WTC11 (cell line): ENCODE data around the gene ZNF75A. TPM values are rescaled to one million over a fixed set of nuclear protein-coding genes. Genes with fewer than 3 reads are reported as not detected.

ENCODE experiments used
- CBFB ChIP-seq: sonication (generic); formaldehyde crosslinking; IDR thresholded peaks from 2 replicates; pipeline ENCODE4 v1.8.1; 2022; ENCODE audit warnings: mild to moderate bottlenecking, low read depth, missing genetic modification reagents
- CREB1 ChIP-seq: sonication (generic); formaldehyde crosslinking; IDR thresholded peaks from 2 replicates; pipeline ENCODE4 v1.8.0; 2023; ENCODE audit warnings: mild to moderate bottlenecking, missing genetic modification reagents
- CREM ChIP-seq: sonication (generic); formaldehyde crosslinking; IDR thresholded peaks from 2 replicates; pipeline ENCODE4 v1.8.1; 2022; ENCODE audit warnings: mild to moderate bottlenecking, missing genetic modification reagents, moderate library complexity
- ELF4 ChIP-seq: sonication (generic); formaldehyde crosslinking; IDR thresholded peaks from 2 replicates; pipeline ENCODE4 v1.8.1; 2022; ENCODE audit warnings: low read depth, mild to moderate bottlenecking, moderate library complexity, missing genetic modification reagents
- ESRRA ChIP-seq: sonication (generic); formaldehyde crosslinking; IDR thresholded peaks from 2 replicates; pipeline ENCODE4 v1.8.1; 2022; ENCODE audit warnings: mild to moderate bottlenecking, missing genetic modification reagents, borderline replicate concordance
- FOXK1 ChIP-seq: sonication (generic); formaldehyde crosslinking; IDR thresholded peaks from 2 replicates; pipeline ENCODE4 v1.8.0; 2022; ENCODE audit warnings: mild to moderate bottlenecking, moderate library complexity, missing genetic modification reagents
- GRHL2 ChIP-seq: fragments of 250-450 bp; sonication (Bioruptor Pico); IDR thresholded peaks from 2 replicates; pipeline ENCODE4 v1.8.0; 2022; ENCODE audit warnings: mild to moderate bottlenecking, moderate library complexity; ENCODE audit not compliant: insufficient replicate concordance, severe bottlenecking
- GTF2I ChIP-seq: fragments of 250-450 bp; sonication (Bioruptor Pico); conservative IDR thresholded peaks from 2 replicates; pipeline ENCODE4 v1.4.0; 2021; ENCODE audit warnings: mild to moderate bottlenecking
- HMGA2 ChIP-seq: fragments of 250-450 bp; sonication (Bioruptor Pico); IDR thresholded peaks from 2 replicates; pipeline ENCODE4 v1.4.0; 2021; ENCODE audit warnings: mild to moderate bottlenecking, moderate library complexity
- JAZF1 ChIP-seq: fragments of 250-450 bp; sonication (Bioruptor Pico); IDR thresholded peaks from 2 replicates; pipeline ENCODE4 v1.9.0; 2021; ENCODE audit warnings: moderate library complexity, mild to moderate bottlenecking, inconsistent platforms
- JUN ChIP-seq: sonication (generic); formaldehyde crosslinking; IDR thresholded peaks from 2 replicates; pipeline ENCODE4 v1.8.0; 2023; ENCODE audit warnings: mild to moderate bottlenecking, missing genetic modification reagents
- MYBL2 ChIP-seq: sonication (generic); formaldehyde crosslinking; IDR thresholded peaks from 2 replicates; pipeline ENCODE4 v1.8.1; 2023; ENCODE audit warnings: mild to moderate bottlenecking, moderate library complexity, missing genetic modification reagents
- NFE2L1 ChIP-seq: sonication (generic); formaldehyde crosslinking; IDR thresholded peaks from 2 replicates; pipeline ENCODE4 v1.8.1; 2023; ENCODE audit warnings: missing genetic modification reagents
- NFYB ChIP-seq: sonication (generic); formaldehyde crosslinking; conservative IDR thresholded peaks from 2 replicates; pipeline ENCODE4 v1.8.0; 2022; ENCODE audit warnings: low read depth, missing genetic modification reagents
- NR2C2 ChIP-seq: sonication (generic); formaldehyde crosslinking; IDR thresholded peaks from 2 replicates; pipeline ENCODE4 v1.8.0; 2022; ENCODE audit warnings: mild to moderate bottlenecking, missing genetic modification reagents
- PRRX2 ChIP-seq: fragments of 250-450 bp; sonication (Bioruptor Pico); IDR thresholded peaks from 2 replicates; pipeline ENCODE4 v1.8.0; 2021; ENCODE audit warnings: mild to moderate bottlenecking
- SMAD3 ChIP-seq: sonication (generic); formaldehyde crosslinking; IDR thresholded peaks from 2 replicates; pipeline ENCODE4 v1.8.0; 2022; ENCODE audit warnings: missing genetic modification reagents, mild to moderate bottlenecking, borderline replicate concordance
- SMAD4 ChIP-seq: sonication (generic); formaldehyde crosslinking; IDR thresholded peaks from 2 replicates; pipeline ENCODE4 v1.8.0; 2022; ENCODE audit warnings: mild to moderate bottlenecking, missing genetic modification reagents
- SOX15 ChIP-seq: fragments of 250-450 bp; sonication (Bioruptor Pico); IDR thresholded peaks from 2 replicates; pipeline ENCODE4 v1.9.0; 2021; ENCODE audit warnings: mild to moderate bottlenecking
- TEAD4 ChIP-seq: sonication (generic); formaldehyde crosslinking; IDR thresholded peaks from 2 replicates; pipeline ENCODE4 v1.8.0; 2022; ENCODE audit warnings: mild to moderate bottlenecking, missing genetic modification reagents
- ZNF121 ChIP-seq: sonication (generic); formaldehyde crosslinking; IDR thresholded peaks from 2 replicates; pipeline ENCODE4 v1.8.0; 2023; ENCODE audit warnings: missing genetic modification reagents
- ZNF138 ChIP-seq: sonication (generic); formaldehyde crosslinking; conservative IDR thresholded peaks from 2 replicates; pipeline ENCODE4 v1.8.1; 2022; ENCODE audit warnings: mild to moderate bottlenecking, moderate library complexity, missing genetic modification reagents
- ZNF219 ChIP-seq: sonication (generic); formaldehyde crosslinking; IDR thresholded peaks from 2 replicates; pipeline ENCODE4 v1.8.0; 2023; ENCODE audit warnings: missing genetic modification reagents, mild to moderate bottlenecking, borderline replicate concordance
- ZNF263 ChIP-seq: sonication (generic); formaldehyde crosslinking; IDR thresholded peaks from 2 replicates; pipeline ENCODE4 v1.8.1; 2022; ENCODE audit warnings: low read depth, mild to moderate bottlenecking, moderate library complexity, missing genetic modification reagents
- ZNF396 ChIP-seq: fragments of 250-450 bp; sonication (Bioruptor Pico); IDR thresholded peaks from 2 replicates; pipeline ENCODE4 v1.8.0; 2021; ENCODE audit warnings: mild to moderate bottlenecking, moderate library complexity, borderline replicate concordance
- ZNF423 ChIP-seq: fragments of 250-450 bp; sonication (Bioruptor Pico); IDR thresholded peaks from 2 replicates; pipeline ENCODE4 v2.1.2; 2022; ENCODE audit warnings: mild to moderate bottlenecking, moderate library complexity
- total RNA-seq: library from RNA; stranded (reverse); gene quantifications from 3 replicates; pipeline ENCODE4 v1.2.3, GENCODE V29; 2021
- TF ChIP-seq, protein P1 (sequence below): sonication (generic); formaldehyde crosslinking; IDR thresholded peaks from 2 replicates; pipeline ENCODE4 v1.8.1; 2022; ENCODE audit warnings: low read depth, mild to moderate bottlenecking, moderate library complexity, missing genetic modification reagents, borderline replicate concordance
- TF ChIP-seq, protein P2 (sequence below): sonication (generic); formaldehyde crosslinking; IDR thresholded peaks from 2 replicates; pipeline ENCODE4 v1.8.0; 2022; ENCODE audit warnings: mild to moderate bottlenecking, missing genetic modification reagents
- TF ChIP-seq, protein P3 (sequence below): sonication (generic); formaldehyde crosslinking; conservative IDR thresholded peaks from 2 replicates; pipeline ENCODE4 v1.8.1; 2022; ENCODE audit warnings: mild to moderate bottlenecking, missing genetic modification reagents
- TF ChIP-seq, protein P4 (sequence below): fragments of 250-450 bp; sonication (Bioruptor Pico); conservative IDR thresholded peaks from 2 replicates; pipeline ENCODE4 v1.9.0; 2021; ENCODE audit warnings: mild to moderate bottlenecking
- TF ChIP-seq, protein P5 (sequence below): sonication (generic); formaldehyde crosslinking; IDR thresholded peaks from 2 replicates; pipeline ENCODE4 v1.8.1; 2022; ENCODE audit warnings: mild to moderate bottlenecking, moderate library complexity, missing genetic modification reagents
- TF ChIP-seq, protein P6 (sequence below): sonication (generic); formaldehyde crosslinking; IDR thresholded peaks from 2 replicates; pipeline ENCODE4 v1.8.1; 2023; ENCODE audit warnings: mild to moderate bottlenecking, moderate library complexity, missing genetic modification reagents
- TF ChIP-seq, protein P7 (sequence below): sonication (generic); formaldehyde crosslinking; IDR thresholded peaks from 2 replicates; pipeline ENCODE4 v1.8.1; 2022; ENCODE audit warnings: mild to moderate bottlenecking, missing genetic modification reagents, moderate library complexity, borderline replicate concordance

Gene ZNF75A
- total RNA-seq, 1 experiment from 2014 or later: 31.5 TPM

DNA sequence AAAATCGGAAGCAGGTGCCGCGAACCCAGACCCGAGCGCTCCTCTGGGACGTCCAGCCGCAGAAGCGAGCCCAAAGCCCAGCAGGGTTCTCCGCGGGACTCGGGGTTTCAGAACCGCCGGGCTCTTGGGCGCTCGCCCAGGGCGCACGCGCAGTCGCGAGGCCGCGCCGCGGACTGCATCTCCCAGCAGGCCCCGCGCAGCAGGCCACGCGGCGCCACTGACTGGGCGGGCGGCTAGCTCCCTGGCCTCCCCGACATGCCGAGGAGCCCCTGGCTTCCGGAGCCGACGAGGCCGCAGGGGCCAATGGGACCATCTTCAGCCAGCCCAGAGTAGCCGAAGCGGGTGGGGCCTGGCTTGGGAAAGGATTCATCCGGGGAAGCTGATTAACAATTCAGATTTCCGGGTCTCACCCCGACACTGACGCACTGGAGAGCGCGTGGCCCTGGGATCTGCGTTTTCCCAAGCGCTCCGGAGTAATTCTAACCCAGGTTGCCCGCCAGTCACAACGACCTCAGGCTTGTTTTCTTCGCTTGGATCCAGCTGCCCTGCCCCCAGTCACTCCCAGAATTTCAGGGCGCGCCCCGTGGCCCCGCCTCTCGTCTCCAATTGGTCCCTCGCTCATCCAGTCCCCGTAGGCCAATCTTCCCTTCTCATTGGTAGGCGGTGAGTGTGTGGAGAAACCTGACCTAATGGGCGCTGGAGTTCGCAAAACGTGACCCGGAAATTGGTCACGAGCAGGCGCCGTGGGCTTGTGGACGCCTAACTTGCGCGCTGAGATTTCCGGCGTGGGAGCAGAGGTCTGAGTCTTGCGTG, 22.4 kb upstream of the ZNF75A start, which contains the start of gene ZNF263 (continued):
- TF ChIP-seq ZNF423 (no peak), FOXK1 (CRISPR knock-in tag) (peak; percentile 39; the same call in 1 of the 2 replicates), ZNF138 (CRISPR knock-in tag) (no peak), NR2C2 (CRISPR knock-in tag) (no peak; the same call in 1 of the 2 replicates), MYBL2 (CRISPR knock-in tag) (no peak), TEAD4 (CRISPR knock-in tag) (no peak), JUN (CRISPR knock-in tag) (peak; percentile 53; the same call in 1 of the 2 replicates), ZNF121 (CRISPR knock-in tag) (no peak), NFE2L1 (CRISPR knock-in tag) (no peak), CREB1 (CRISPR knock-in tag) (0 out of 2 replicates have a peak, but pooled peaks have one; percentile 62), ZNF396 (no peak), ELF4 (CRISPR knock-in tag) (no peak), ZNF263 (peak; percentile 28; the same call in 1 of the 2 replicates), SMAD4 (CRISPR knock-in tag) (no peak), SMAD3 (0 out of 2 replicates have a peak, but pooled peaks have one; percentile 44), PRRX2 (no peak), GRHL2 (CRISPR knock-in tag) (no peak), HMGA2 (no peak), CREM (CRISPR knock-in tag) (peak; percentile 94; the same call in 1 of the 2 replicates), CBFB (CRISPR knock-in tag) (no peak), NFYB (CRISPR knock-in tag) (peak; percentile 78), ZNF219 (CRISPR knock-in tag) (0 out of 2 replicates have a peak, but pooled peaks have one; percentile 20), JAZF1 (CRISPR knock-in tag) (no peak), ESRRA (CRISPR knock-in tag) (peak; percentile 49; the same call in 1 of the 2 replicates), GTF2I (CRISPR knock-in tag) (no peak), SOX15 (no peak)
- TF ChIP-seq, protein P1, sequence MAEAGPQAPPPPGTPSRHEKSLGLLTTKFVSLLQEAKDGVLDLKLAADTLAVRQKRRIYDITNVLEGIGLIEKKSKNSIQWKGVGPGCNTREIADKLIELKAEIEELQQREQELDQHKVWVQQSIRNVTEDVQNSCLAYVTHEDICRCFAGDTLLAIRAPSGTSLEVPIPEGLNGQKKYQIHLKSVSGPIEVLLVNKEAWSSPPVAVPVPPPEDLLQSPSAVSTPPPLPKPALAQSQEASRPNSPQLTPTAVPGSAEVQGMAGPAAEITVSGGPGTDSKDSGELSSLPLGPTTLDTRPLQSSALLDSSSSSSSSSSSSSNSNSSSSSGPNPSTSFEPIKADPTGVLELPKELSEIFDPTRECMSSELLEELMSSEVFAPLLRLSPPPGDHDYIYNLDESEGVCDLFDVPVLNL: no peak
- TF ChIP-seq, protein P2, sequence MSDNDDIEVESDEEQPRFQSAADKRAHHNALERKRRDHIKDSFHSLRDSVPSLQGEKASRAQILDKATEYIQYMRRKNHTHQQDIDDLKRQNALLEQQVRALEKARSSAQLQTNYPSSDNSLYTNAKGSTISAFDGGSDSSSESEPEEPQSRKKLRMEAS: peak; percentile 88
- TF ChIP-seq, protein P3, sequence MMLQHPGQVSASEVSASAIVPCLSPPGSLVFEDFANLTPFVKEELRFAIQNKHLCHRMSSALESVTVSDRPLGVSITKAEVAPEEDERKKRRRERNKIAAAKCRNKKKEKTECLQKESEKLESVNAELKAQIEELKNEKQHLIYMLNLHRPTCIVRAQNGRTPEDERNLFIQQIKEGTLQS: no peak
- TF ChIP-seq, protein P4, sequence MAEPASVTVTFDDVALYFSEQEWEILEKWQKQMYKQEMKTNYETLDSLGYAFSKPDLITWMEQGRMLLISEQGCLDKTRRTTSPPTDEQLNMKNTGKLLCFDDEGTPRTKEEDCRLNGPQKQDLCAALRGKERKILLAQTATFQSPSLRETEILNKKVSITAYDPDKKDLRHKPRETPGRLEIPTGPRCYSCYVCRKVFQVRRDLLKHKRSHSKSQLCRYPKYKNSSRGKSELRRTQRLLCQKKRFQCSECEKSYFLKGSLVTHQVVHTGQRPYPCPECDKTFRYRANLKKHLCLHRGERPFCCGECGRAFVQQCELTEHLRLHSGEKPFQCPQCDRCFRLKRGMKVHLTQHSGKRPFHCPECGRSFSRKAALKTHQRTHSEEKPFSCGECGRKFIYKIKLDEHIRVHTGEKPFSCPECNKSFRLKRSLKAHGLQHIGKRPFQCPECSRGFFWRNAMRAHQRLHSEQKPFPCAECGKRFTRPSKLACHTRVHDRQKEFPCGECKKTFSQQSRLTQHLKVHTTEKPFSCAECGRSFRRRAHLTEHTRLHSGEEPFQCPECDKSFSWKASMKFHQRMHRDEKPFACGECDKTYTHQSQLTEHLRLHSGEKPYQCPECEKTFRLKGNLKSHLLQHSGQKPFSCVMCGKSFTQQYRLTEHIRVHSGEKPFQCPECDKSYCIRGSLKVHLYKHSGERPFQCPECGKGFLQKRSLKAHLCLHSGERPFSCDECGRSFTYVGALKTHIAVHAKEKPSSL (CRISPR knock-in tag): no peak
- TF ChIP-seq, protein P5, sequence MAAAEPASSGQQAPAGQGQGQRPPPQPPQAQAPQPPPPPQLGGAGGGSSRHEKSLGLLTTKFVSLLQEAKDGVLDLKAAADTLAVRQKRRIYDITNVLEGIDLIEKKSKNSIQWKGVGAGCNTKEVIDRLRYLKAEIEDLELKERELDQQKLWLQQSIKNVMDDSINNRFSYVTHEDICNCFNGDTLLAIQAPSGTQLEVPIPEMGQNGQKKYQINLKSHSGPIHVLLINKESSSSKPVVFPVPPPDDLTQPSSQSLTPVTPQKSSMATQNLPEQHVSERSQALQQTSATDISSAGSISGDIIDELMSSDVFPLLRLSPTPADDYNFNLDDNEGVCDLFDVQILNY (CRISPR knock-in tag): 0 out of 2 replicates have a peak, but pooled peaks have one; percentile 56
- TF ChIP-seq, protein P6, sequence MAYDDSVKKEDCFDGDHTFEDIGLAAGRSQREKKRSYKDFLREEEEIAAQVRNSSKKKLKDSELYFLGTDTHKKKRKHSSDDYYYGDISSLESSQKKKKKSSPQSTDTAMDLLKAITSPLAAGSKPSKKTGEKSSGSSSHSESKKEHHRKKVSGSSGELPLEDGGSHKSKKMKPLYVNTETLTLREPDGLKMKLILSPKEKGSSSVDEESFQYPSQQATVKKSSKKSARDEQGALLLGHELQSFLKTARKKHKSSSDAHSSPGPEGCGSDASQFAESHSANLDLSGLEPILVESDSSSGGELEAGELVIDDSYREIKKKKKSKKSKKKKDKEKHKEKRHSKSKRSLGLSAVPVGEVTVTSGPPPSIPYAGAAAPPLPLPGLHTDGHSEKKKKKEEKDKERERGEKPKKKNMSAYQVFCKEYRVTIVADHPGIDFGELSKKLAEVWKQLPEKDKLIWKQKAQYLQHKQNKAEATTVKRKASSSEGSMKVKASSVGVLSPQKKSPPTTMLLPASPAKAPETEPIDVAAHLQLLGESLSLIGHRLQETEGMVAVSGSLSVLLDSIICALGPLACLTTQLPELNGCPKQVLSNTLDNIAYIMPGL: peak; percentile 81; the same call in 1 of the 2 replicates
- TF ChIP-seq, protein P7, sequence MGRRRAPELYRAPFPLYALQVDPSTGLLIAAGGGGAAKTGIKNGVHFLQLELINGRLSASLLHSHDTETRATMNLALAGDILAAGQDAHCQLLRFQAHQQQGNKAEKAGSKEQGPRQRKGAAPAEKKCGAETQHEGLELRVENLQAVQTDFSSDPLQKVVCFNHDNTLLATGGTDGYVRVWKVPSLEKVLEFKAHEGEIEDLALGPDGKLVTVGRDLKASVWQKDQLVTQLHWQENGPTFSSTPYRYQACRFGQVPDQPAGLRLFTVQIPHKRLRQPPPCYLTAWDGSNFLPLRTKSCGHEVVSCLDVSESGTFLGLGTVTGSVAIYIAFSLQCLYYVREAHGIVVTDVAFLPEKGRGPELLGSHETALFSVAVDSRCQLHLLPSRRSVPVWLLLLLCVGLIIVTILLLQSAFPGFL (CRISPR knock-in tag): no peak
